ENCODE measurements around the gene CDK14. TPM values are rescaled to one million over a fixed set of nuclear protein-coding genes. Genes with fewer than 3 reads are reported as not detected.

Gene CDK14
- total and polyA plus RNA-seq, 2 of the 8 experiments (the other 6 are each of a cell fraction or from before 2014, with no cell fraction given): 5.5 to 47.3 TPM

GRCh38 chr7:90931986-90932916 is 336.1 kb downstream of the CDK14 start:
- no peak for FAIRE-seq
- H2BK20ac ChIP-seq (ENCODE audit: low read length): no peak overlapping the region
- 87% methylated on average over 6 of the region's 6 CpGs; no CpG with 5 or more reads in 1 of the 2 experiments for WGBS, 2 experiments (ENCODE audit: extremely low coverage in 1 of 2, insufficient coverage in 1 of 2, insufficient read length in 1 of 2, insufficient replicate concordance in 2 of 2, low coverage in 1 of 2, low lambda C conversion rate in 2 of 2, missing lambda C conversion rate in 1 of 2)
- no peaks in the 10 kb centered on the region for H3K23me2 ChIP-seq (ENCODE audit: low read depth, low read length)
- H4K5ac ChIP-seq (ENCODE audit: insufficient read length, low read depth, low read length): no peak overlapping the region
- H3K79me1 ChIP-seq (ENCODE audit: low read depth, low read length): no peaks in the 10 kb centered on the region
- no peaks in the 10 kb centered on the region for H3K36me3 ChIP-seq (ENCODE audit: control insufficient read depth in 2 of 4, insufficient read depth in 4 of 4, low read length in 3 of 4)
- H3K4ac ChIP-seq (replicated peaks; ENCODE audit: insufficient read length, low read depth, low read length): no peak overlapping the region
- POLR2A ChIA-PET (ENCODE audit: partially characterized antibody): no interaction called here
- no peaks in the 10 kb centered on the region for H3K9me3 ChIP-seq (ENCODE audit: insufficient read depth in 2 of 2, low read depth in 1 of 2, low read length in 1 of 2)
- 0 out of 2 replicates have a peak overlapping the region, but pooled peaks have one; percentile 5 for H3K27ac ChIP-seq (ENCODE audit: low read depth, low read length)
- no peak overlapping the region for H3K4me2 ChIP-seq (ENCODE audit: insufficient read depth in 1 of 2, low read depth in 2 of 2, low read length in 2 of 2)
- no peak overlapping the region for H2AFZ ChIP-seq (ENCODE audit: low read length)
- H3K4me1 ChIP-seq (replicated peaks in 1 of 4; ENCODE audit: control insufficient read depth in 3 of 4, insufficient read depth in 4 of 4, low read length in 3 of 4): peaks cover 0 to 2% (median 0%) of the 10 kb centered on the region in 4 experiments; a peak in 1 of 7 replicates
- H4K8ac ChIP-seq (ENCODE audit: extremely low read depth, insufficient read depth, low read length): no peak overlapping the region
- no peak overlapping the region for H2BK15ac ChIP-seq (ENCODE audit: low read length)
- no peak overlapping the region for H3K14ac ChIP-seq (ENCODE audit: insufficient read length)
- H2BK120ac ChIP-seq (replicated peaks; ENCODE audit: low read depth, low read length): no peak overlapping the region
- no peaks in the 10 kb centered on the region for H4K20me1 ChIP-seq (replicated peaks in 1 of 2; ENCODE audit: control insufficient read depth in 1 of 2, insufficient read depth in 2 of 2, low read length in 2 of 2)
- no peaks in the 10 kb centered on the region for H3K27me3 ChIP-seq (replicated peaks in 1 of 4; ENCODE audit: control insufficient read depth in 3 of 4, extremely low read depth in 1 of 4, insufficient read depth in 3 of 4, low read length in 3 of 4)
- H2BK5ac ChIP-seq (ENCODE audit: low read depth, low read length): no peak overlapping the region
- CTCF ChIA-PET (ENCODE audit: partially characterized antibody): interaction anchor here (0.6 to 2.1 kb wide), 5 partner anchors 8 to 92 kb away, joined by 3 to 5 read pairs (median 3); no protein-coding TSS in a partner anchor
- H3K79me2 ChIP-seq (ENCODE audit: control insufficient read depth in 1 of 2, insufficient read depth in 2 of 2, low read length in 2 of 2): no peaks in the 10 kb centered on the region
- H2AK5ac ChIP-seq (ENCODE audit: low read depth, low read length): no peak overlapping the region
- H3K23ac ChIP-seq (ENCODE audit: insufficient read length): no peak overlapping the region
- H3K9ac ChIP-seq (replicated peaks in 1 of 4; ENCODE audit: extremely low read depth in 1 of 4, low read depth in 3 of 4, low read length in 3 of 4): no peak overlapping the region
- H3K18ac ChIP-seq (ENCODE audit: extremely low read depth, low read length): no peak overlapping the region
- no peak overlapping the region for H3K4me3 ChIP-seq (ENCODE audit: extremely low read depth in 1 of 4, insufficient read depth in 2 of 4, low read depth in 3 of 4, low read length in 4 of 4)
- H2BK12ac ChIP-seq (ENCODE audit: low read depth, low read length): no peak overlapping the region
- no peak overlapping the region for H3K56ac ChIP-seq (replicated peaks; ENCODE audit: insufficient read length, low read depth, low read length)
- no peak overlapping the region for H4K91ac ChIP-seq (replicated peaks; ENCODE audit: insufficient read length, low read length)
- no peak for DNase-seq (ENCODE audit: low read depth in 1 of 2, low spot score in 2 of 2)
